Kidney tubule cell (primary cell): ENCODE measurements around the gene SCFD2.
A peak's percentile ranks its signal among the peaks of the same experiment; 100 is the strongest.
"Not testable (repeated sequence)": the region's sequence is repeated elsewhere in the genome, so short reads cannot be mapped to it uniquely, and the experiment has no call there.

Experiments
- DNase-seq: peaks from one replicate; pipeline ENCODE4 v3.0.0-alpha.2; 2018; ENCODE audit warnings: low spot score

Gene SCFD2

DNA sequence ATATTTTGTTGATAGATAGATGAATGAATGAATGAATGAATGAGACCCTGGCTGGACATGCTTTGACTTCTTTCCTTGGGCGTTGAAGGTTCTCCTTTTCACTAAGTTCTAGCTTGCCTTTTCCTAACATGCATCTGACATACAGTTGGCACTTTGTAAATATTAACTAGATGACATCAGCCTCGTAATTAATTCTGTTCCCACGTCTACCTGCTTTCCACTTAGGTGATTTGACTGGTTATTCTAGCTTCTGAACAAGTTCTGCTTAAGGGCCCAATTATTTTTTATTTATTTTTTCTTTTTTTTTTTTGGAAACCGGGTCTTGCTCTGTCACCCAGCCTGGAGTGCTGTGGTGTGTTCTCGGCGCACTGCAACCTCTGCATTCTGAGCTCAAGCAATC, 517.6 kb downstream of the SCFD2 start:
- DNase-seq: peak; percentile 68

DNA sequence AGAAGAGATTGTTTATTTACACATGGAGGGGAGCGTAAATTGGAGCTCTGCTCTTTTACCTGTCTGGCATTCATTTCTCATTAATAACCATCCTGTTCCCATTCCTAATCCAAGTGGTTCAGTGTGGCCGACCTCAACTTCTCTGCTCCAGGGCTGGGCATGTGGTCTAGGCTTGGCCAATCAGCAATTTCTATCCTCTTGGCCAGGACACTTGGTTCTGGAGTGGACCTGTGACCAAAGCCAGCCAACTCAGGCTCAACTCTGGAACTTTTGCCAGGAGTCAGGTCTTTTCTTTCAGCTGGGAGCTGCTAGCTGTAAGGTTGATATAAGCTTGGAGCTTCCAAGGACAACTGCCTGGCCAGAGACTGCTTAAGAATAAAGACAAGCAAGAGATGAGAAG, 519.4 kb downstream of the SCFD2 start:
- no peak for DNase-seq

DNA sequence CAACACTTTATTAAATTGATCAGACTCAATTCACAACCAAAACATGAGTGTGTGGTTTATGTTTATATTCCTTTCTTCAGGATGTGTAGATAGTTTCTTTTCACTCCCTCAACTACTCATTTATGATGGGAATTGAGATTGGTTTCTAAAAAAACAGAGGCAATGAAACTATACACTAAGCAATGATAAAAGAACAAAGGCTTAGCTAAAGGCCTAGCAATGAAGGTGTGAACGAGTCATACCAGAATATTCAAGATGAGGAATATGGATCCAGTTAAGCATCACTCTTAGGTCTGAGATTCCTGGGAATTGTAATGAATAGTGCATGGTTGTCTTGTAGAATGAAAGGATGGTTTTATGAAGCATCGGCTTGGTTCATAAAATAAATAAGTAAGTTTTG, 521.3 kb downstream of the SCFD2 start:
- DNase-seq: no peak

DNA sequence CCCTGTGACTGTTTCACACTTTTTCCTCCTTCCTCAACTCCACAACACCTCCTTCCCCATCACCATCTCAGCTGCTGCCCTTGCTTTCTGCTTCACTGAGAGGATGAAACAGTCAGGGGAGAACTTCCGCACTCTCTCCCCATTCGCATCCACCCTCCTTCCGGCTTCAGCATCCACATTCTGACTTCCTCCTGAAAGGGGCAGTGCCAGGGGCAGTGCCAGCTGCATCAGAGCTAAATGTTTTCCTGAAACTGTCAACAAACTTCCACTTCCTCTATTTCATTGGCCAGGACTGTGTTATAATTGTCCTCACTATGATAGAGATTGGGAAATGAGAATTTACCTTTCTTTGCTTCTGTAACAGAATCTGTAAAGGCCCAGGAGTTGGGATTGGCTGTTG, 521.9 kb downstream of the SCFD2 start:
- DNase-seq: no peak

DNA sequence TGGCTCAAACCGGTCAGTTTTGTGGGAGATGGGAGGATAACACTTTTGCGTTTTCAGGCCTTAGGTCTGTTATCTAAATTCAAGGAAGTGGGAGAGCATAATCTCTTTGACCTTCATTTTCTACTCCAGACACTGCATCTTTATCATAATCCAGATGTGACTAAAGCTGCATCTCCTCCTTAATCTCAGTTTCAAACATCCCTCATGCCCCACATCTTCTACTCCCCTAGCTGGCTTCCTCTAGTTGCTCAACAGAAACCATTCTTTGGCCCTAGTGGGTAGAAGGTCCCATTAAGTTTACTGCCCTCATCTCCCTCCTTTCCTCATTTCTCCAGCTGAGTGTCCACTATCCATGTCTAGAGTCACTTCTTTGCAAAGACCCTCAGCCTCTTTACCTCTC, 522.5 kb downstream of the SCFD2 start:
- no peak for DNase-seq

DNA sequence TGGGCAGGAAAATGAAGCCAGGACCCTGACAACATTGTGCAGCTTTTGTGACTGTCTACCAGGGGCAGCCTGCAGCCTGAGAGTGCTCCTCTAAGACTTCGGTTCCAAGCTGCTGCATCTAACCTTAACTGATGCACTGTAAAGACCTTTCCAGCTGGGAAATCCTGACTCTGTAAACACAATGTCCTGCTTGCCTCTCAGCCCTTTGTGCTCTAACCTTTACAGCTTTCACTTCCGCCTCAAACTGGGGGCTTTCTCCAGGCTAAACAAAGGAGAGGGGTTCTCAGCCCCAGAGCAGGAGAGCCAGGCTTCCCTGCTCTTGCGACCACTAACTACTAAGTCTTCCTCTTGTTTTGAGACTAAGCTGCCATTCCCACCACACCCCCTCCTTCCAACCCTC, 523.1 kb downstream of the SCFD2 start:
- no peak for DNase-seq

DNA sequence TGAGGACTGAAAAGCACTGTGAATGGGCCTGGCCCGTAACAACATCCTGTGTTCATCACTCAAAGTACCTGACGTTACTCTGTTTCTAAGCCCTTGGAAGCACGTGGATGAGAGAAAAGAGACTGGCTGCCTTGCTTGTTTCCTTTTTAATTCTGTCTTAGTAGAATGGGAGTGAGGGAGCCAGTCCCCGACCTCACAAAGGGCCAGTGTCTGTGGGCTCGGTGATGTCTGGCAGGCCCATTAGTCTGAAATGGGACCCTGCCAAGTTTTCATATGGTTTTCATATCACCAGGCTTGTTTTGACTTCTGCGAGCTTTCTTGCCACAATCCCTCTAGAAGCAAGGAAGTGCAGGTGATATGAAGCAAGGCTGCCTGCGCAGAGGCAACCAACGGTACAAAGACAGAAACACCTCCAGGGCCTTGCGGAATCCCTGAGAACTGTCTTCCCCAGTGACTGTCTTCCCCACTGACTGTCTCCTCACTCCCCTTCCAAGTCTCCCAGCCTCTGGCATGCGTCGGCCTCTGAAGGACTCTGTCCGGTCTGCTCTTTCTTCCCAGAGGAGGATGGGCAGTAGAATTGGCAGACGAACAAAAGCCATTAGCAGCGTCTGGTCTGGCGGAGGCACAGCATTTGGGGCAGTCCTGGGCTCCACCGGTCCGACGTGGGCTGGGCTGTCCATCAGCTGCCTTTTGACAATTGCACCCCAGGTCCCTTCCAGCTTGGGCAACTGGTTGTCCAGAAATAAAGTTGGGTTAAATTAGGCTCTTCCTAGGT, 524.0 kb downstream of the SCFD2 start:
- DNase-seq: no peak

DNA sequence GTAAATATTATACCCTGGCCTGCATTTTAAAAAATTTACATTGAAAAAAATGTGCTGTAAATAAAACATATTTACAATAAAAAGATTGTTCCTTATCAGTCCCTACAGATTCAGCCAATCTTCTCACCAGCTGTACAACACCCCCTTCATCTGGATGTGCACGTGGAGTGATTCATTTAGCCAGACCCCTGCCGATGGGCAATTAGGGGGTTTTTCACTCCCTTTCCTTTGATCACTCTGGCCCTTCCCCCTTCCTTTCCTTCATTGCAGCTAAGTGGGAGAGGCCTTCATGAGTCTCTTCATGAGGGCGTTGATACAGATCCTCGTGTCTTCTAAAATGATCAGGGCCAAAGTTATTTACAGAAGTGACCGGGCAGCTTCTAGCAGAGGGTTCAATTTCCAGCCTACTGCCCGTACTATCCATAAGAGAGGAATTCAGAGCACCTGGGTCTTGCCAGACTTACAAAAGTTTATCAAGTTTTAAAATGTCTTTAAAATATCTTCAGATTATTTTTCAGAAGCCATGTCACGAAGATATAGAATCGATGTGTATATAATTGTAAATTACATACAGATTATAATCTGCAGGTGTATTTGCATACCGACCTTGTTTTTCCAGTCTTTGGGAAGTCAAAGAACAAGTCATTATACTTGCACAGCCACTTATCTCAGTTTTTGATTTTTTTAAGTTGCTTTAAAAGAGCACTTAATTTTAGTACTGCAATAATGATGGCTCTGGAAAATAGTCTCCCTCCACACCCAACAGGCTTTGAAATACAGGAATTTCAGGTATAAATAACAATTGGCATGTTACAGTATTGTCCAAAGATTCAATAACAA, 525.1 kb downstream of the SCFD2 start:
- no peak for DNase-seq

DNA sequence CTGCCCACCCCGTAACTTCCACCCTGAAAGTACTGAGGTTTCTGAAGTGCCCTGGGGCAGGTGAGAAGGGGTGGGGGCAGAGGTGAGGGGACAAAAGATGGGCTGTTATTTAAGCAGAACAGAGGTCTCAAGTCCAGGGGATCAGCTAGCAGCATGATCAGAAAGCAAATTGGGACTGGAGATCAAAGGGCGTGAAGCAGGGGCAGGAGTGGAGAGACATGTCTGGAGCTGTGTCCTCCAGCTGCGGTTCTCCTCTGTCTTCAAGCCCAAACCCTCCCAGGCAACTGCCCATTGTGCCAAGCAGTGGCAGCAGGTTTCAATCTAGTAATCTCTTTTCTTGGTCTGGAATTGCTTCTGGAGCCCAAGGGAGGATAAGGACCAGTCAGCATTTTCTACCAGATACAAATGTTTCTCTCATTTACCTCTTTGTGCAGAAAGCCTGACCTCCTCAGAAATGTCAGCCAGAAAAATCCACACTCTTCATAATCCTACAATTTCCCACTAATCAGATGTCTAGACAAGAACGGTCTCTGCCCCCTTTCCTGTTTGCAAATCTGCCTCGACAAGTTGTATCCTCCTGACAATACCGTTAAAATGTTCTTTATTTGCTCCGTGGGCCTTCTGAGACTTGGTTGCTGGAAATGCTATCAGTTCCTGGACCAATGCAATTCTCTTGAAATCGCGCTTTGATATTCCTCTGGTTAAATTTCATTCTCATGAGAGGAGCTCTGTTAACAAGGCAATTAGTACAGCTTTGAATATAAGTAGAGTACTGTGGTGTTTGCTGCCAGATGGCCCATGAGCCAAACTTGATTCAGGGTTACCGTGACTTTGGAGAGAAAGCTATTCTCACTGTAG, 526.9 kb downstream of the SCFD2 start:
- no peak for DNase-seq

DNA sequence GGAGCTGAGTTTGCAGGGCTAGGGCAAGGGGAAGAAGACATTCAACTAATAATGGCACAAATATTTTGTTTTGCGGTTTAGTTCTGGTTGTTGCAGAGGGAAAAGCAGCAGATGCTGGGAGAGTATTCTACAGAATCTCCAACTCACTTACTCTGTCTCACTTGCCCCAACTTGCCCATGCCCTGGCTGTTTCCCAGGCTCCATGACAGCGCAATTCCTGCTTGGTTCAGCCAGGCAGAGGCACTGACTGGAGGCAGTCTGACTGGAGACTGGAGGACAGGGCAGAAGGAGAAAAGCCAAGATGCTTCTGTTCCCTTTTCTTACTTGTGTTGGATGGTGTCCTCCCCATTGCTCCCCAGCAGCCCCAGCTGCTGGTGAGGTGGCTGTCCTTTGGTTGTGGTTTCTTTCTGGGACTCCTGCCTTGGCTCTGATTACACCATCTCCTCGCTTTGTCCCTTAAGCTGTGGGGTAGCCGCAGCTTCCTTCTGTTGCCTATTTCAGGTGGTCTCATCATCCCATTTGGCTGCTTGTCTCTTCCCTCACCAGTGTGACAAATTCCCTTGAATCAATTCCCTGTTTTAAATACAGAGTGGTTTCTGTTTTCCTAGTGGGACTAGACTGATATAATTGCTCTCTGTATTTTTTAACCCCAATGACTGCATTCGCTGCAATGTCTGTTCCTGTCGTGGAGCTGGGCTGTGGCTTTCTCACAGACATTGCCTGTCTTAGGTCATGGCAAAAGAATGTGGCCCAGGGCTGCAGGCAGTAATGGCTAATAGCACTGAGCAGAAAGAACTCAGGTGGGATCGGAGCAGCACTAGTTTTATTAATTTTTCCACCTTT, 527.9 kb downstream of the SCFD2 start:
- peak; percentile 93 for DNase-seq

DNA sequence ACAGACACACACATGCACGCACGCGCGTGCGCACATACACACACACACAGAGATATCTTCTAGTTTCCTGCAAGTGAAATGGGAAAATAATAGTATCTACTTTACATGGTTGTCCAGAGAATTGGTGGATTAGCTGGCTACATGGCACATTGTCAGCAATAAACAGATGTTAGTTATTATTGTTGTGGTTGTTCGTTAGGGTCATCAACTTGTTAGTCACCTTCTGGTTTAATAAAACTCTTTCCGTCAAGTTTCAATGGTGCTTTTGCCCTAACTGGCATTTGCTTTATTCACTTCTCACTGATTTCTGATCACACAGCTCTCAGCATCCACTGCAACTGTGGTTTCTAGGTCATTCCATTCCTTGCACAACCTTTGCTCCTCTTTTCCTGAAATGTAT, 529.2 kb downstream of the SCFD2 start:
- no peak for DNase-seq

DNA sequence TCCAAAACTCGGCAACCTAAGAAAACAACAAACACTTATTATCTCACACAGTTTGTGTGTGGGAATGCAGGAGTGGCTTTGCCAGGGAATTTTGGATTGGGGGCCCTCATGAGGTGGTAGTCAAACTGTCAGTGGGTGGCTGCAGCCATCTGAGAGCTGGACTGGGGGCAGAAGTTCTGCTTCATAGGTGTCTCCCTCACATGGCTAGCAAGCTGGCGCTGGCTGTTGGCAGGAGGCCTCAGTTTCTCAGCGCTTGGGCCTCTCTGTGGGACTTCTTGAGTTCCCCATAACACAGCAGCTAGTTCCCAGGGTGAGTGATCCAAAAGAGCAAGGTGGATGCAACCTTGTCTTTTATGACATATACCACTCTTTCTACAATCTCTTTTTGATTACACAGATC, 529.7 kb downstream of the SCFD2 start:
- no peak for DNase-seq

DNA sequence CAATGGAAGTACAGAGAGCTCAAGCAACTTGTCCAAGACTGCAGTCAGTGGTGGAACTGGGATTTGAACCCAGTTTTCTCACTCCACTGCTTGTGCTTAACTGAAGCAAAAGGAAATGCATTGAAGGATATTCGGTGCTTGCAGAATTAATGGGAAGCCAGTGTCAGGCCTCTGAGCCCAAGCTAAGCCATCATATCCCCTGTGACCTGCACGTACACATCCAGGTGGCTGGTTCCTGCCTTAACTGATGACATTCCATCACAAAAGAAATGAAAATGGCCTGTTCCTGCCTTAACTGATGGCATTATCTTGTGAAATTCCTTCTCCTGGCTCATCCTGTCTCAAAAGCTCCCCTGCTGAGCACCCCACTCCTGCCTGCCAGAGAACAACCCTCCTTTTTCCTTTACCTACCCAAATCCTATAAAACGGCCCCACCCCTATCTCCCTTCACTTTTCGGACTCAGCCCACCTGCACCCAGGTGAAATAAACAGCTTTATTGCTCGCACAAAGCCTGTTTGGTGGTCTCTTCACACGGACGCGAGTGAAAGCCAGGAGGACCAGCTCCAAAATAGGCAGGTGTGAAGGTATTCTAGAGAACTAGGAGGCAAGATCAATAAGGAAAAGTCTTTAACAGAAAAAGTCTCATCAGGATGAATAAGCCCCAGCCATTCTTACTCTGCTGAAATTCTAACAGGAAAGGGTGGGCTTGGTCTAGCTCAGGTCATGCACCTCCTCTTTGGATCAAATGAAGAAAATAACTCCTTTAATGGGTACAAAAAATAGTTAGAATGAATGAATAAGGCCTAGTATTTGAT, 531.0 kb downstream of the SCFD2 start:
- DNase-seq: not testable (repeated sequence)

DNA sequence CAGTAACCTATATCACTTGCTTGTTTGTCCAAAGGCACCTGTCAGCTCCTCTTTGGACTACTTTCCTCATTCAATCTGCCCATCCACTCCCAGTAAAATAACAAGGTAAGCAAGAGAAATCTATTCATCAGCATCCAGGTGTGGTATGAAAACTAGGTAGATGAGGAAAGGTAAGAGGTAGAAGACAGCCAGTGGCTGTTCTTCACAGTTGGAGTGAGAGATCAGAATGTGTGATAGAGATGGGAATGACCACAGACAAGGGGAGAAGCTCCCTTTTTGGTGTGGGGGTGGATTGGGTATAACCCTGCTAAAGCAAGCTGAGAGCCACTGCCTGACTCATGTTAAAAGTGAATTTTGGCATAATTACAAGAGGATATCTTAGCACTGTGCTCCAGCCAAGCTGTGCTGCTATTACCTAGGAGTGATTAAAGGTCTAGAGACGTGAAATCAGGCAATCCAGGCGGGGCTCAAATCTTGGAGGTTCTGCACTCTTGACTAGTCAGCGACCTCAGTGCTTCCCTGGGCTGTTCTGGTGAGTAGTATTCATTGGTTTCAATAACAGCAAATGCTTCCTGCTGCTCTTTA, 531.8 kb downstream of the SCFD2 start:
- DNase-seq: peak; percentile 72

DNA sequence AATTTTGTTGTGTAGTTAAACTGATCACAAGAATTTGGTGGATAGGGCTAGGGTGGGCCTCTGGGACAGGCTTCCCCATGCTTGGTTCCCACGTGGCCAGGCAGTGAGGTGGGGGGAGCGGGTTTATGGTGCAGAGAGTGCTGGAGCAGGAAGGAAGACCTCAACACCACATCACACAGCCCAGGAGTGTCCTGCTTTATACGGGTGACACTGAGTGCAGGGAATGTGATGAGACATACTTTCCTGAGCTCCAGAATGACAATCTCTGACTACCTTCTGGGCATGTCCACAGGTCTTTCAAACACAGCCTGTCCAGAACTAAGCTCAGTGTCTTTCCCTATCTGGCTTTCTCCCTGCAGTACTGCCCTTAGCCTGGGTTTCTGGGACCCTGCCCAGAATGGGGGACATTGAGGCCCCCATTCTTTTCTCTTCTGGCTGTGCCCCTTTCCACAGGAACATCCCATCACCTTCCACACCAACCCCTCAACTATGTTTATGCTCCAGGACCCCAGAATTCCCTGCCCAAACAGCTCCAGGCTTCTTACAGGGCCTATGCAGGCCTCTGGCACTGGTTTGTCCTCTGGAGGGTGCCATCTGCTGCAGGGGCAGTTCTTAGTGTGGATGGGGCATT, 540.3 kb downstream of the SCFD2 start:
- peak; percentile 93 for DNase-seq

DNA sequence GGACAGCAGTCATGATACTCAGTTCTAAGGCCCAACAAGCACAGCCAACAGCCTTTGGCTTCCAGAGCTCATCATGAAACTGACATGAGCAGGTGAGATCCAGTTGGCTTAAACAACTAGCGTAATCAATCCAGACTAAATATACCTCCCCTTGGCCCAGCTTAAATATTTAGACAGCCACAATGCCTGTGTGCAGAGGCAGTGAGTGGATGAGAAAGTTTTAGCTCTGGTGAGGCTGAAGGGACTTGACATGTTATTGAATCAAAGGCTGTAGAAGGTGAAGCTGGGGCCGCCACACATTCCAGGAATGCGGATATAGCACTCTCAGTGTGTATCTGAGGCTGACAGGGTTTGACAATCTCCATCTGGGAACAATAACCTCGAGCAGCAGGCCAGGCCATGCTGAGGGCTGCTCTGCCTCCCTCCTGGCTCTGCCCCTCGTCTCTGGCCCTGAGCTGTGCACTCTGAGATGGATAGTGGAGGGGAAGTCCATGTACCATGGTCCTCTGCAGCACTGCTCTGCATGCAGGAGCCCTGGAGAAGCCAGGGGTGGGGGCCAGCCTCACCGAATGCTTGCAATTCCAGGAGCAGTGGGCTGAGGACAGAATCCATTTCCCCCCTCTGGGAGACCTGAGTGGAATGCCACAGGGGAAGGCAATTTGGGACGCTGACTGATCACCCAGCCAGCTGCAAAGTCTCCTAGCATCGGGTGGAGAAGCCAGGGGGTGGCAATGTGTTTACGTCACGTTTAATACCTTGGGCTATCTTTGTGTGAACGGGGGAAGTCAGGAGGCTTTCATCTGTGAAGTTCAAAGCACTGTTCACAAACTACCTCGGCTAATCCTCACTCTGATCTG, 541.0 kb downstream of the SCFD2 start:
- peak; percentile 96 for DNase-seq

DNA sequence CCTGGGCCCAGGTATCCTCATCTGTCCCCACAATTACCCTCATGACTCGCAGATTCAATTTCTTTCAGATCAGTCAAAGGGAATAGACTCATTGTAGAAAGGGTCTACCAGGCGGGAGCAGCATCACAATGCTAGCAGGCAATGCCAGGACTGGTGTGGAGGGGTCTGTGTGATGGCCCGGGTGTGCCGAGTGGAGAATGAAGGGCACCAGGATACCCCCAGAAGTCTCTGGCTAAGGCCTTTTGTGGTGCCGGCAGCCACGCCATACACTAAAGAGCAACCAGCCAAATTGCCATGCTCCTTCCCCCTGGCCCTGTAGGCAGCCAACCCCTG, 541.6 kb downstream of the SCFD2 start:
- no peak for DNase-seq

DNA sequence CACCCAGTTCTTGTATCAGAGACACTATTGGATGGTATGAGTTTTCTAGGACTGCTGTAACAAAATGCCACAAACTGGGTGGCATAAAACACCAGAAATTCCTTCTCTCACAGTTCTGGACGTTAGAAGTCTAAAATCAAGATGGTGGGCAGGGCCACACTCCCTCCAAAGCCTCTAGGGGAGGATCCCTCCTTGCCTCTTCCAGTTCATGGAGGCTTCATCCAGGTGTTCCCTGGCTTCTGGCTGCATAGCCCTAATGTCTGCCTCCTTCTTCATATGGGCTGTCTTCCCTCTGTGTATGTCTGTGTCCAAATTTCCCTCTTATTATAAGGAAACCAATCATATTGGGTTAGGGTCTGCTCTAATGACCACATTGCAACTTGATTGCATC, 542.2 kb downstream of the SCFD2 start:
- DNase-seq: no peak
